ENCODE measurements around the gene ATP8A2. TPM values are rescaled to one million over a fixed set of nuclear protein-coding genes. Genes with fewer than 3 reads are reported as not detected.

The ATP8A2 gene
- total RNA-seq, 1 donor from 2014 or later = 0.40 TPM

DNA sequence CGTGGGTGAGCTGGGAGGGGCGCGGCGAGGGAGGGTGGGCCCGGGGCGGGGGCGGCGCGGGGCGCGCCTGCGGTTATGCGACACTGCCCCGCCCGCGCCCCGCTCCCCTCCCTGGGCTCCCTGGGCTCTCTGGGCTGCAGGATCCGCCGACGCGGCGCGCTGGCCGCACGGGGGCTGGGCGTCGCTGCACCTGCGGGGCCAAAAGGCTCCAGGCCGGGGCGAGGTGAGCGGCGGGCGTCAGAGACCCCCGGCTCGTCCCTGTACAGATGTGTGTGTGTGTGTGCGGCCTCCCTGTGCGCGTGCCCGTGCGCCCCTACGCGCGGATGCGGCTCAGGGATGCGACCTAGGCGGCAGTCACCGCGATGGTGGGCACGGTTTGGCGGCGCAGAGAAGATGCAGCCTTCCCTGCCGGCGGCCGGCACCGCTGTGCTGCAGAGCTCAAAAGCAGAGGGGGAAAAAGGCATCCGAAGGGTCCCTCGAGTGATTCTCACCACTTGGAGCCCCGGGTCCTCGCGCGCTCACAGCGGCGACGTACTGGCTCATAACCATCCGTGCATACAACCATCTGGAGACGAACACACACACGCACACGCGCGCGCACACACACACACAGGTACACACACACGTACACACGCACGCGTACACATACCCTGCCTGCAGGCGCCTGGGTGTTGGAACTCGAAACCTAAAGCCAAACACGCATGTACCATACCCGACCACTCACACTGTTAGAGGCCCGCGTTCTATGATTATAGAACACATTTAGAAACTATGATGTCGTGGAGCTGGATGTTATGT is 709 bp downstream of the ATP8A2 start:
- intact Hi-C loops (cut with micrococcal nuclease) = no loop called here
- no peaks in the 10 kb centered on the region for H3K9me3 Mint-ChIP-seq
- DNase-seq = no peak
- H3K36me3 Mint-ChIP-seq (ENCODE audit: low read depth) = no peaks in the 10 kb centered on the region
- peaks cover 3% of the 10 kb centered on the region for H3K4me1 Mint-ChIP-seq
- H3K27ac Mint-ChIP-seq = no peak overlapping the region
- H3K4me3 Mint-ChIP-seq = peak overlapping the region; percentile 24
- peaks cover 66% of the 10 kb centered on the region for H3K27me3 Mint-ChIP-seq

DNA sequence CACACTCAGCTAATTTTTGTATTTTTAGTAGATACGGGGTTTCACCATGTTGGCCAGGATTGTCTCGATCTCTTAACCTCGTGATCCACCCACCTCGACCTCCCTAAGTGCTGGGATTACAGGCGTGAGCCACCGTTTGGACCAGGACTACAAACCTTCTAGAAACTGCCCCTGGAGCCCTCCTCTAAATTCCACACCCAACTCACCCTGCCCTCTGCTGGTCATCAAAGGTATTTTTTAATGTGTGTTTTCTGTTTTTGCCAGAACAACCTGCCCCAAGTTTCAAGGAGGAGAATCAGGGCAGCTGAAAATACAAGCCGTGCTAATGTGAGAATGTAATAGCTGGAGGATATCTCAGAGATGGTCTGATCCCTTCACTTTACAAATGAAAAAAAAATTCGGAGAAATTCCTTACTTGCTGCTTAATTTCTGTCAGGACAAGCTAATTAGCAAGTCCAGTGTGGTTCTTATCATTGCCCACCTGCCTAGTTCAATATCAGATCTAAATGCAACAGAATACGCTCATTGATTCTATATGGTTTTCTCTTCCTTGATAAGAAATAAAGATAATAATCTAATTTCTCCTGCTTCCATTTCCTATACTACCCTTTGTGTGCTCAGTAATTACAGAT is 4.1 kb downstream of the ATP8A2 start:
- peaks cover 3% of the 10 kb centered on the region for H3K4me1 Mint-ChIP-seq
- DNase-seq = peak; percentile 81
- H3K27me3 Mint-ChIP-seq = peaks cover 55% of the 10 kb centered on the region
- no peaks in the 10 kb centered on the region for H3K36me3 Mint-ChIP-seq (ENCODE audit: low read depth)
- intact Hi-C loops (cut with micrococcal nuclease) = loop anchor here (1.0 kb wide), 1 partner anchor 143 kb away; no protein-coding TSS in a partner anchor
- H3K9me3 Mint-ChIP-seq = no peaks in the 10 kb centered on the region
- no peak overlapping the region for H3K27ac Mint-ChIP-seq
- H3K4me3 Mint-ChIP-seq = no peak overlapping the region

DNA sequence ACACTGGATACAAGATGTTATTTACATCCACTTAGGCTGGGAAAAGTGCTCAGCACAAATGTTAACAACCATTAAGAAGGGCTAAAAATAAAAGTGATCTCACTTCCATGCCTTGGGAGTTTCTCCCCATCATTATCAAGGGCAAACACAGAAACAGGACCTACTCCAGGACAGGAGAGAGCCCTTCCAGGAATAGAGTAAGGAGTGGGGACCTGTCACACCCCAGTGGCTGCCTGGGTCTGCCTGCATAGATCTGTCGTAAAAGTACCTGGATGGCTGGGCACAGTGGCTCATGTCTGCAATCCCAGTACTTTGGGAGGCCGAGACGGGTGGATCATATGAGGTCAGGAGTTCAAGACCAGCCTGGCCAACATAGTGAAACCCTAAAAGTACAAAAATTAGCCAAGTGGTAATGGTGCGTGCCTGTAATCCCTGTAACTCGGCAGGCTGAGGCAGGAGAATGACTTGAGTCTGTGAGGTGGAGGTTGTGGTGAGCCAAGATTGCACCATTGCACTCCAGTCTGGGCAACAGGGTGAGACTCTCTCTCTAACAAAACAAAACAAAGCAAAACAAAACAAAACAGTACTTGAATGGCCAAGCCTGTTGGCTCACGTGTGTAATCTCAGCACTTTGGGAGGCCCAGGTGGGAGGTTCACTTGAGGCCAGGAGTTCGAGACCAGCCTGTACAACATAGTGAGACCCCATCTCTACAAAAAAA is 5.6 kb downstream of the ATP8A2 start:
- H3K9me3 Mint-ChIP-seq = no peaks in the 10 kb centered on the region
- H3K4me3 Mint-ChIP-seq = no peak overlapping the region
- no peak overlapping the region for H3K27ac Mint-ChIP-seq
- H3K27me3 Mint-ChIP-seq = peaks cover 58% of the 10 kb centered on the region
- intact Hi-C loops (cut with micrococcal nuclease) = no loop called here
- no peak for DNase-seq
- H3K4me1 Mint-ChIP-seq = no peaks in the 10 kb centered on the region
- H3K36me3 Mint-ChIP-seq (ENCODE audit: low read depth) = no peaks in the 10 kb centered on the region

DNA sequence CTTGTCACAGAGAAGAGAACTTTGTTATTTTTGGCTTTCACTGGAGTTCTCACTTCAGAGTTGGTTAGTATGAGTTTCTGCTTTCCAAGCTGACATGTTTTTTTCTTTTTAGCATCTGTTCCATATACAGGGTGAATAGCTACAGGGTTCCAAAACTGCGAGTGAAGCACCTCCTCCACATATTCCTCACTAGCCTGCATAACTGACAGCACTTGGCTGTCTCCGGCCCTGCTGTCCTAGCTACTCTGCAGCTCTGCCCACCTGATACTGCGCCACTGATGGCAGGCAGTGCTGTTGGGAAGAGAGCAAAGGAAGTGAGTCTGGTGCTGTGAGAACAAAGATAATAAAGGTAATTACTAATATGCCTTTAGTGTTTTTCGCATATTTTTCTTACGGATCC is 6.8 kb downstream of the ATP8A2 start:
- H3K27me3 Mint-ChIP-seq = peaks cover 49% of the 10 kb centered on the region
- H3K4me1 Mint-ChIP-seq = no peaks in the 10 kb centered on the region
- no peak overlapping the region for H3K27ac Mint-ChIP-seq
- intact Hi-C loops (cut with micrococcal nuclease) = no loop called here
- H3K9me3 Mint-ChIP-seq = no peaks in the 10 kb centered on the region
- no peaks in the 10 kb centered on the region for H3K36me3 Mint-ChIP-seq (ENCODE audit: low read depth)
- no peak overlapping the region for H3K4me3 Mint-ChIP-seq
- DNase-seq = no peak

DNA sequence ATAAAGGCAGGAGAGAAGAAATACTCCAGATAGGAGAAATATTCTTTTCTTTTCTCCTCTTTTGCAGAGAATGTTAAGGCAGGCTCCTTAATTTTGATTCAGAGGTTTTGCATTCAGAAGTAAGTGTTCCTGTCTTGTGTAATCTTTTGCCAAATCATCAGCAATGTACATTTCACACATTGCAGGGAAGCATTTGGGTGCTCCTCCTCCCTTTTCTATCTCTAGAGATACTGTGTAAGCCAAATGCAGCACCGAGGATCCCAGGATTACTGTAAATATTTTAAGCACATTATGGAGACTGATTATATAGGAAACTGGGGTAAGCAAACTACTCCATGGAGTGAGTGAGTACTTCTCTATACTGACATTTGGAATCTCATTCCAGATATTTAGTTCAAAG is 7.2 kb downstream of the ATP8A2 start:
- peaks cover 49% of the 10 kb centered on the region for H3K27me3 Mint-ChIP-seq
- no peak overlapping the region for H3K4me3 Mint-ChIP-seq
- H3K36me3 Mint-ChIP-seq (ENCODE audit: low read depth) = no peaks in the 10 kb centered on the region
- H3K9me3 Mint-ChIP-seq = no peaks in the 10 kb centered on the region
- no peaks in the 10 kb centered on the region for H3K4me1 Mint-ChIP-seq
- intact Hi-C loops (cut with micrococcal nuclease) = no loop called here
- no peak overlapping the region for H3K27ac Mint-ChIP-seq
- DNase-seq = no peak

DNA sequence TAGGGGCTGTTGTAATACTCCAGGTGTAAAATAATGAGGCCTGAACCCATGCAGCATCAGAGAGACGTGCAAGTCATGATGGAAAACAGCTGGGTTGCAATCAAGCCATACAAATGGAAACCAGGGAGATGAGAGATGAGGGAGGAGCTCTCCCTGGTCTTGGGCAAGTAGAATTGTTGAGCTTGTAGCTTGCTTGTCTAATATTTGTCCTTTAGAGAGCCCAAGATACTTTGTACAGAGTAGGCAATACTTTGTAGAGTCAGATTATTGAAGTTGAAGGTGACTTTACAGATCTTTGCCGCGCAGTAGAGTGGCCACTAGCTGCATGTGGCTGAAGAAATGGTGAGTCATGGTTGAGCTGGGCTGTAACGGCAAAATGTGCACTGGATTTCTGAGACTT is 8.3 kb downstream of the ATP8A2 start:
- intact Hi-C loops (cut with micrococcal nuclease) = no loop called here
- DNase-seq = no peak
- Mint-ChIP-seq H3K27ac (no peak overlapping the region), H3K9me3 (no peaks in the 10 kb centered on the region), H3K4me1 (no peaks in the 10 kb centered on the region), H3K4me3 (no peak overlapping the region), H3K36me3 (ENCODE audit: low read depth) (no peaks in the 10 kb centered on the region), H3K27me3 (peaks cover 49% of the 10 kb centered on the region)

DNA sequence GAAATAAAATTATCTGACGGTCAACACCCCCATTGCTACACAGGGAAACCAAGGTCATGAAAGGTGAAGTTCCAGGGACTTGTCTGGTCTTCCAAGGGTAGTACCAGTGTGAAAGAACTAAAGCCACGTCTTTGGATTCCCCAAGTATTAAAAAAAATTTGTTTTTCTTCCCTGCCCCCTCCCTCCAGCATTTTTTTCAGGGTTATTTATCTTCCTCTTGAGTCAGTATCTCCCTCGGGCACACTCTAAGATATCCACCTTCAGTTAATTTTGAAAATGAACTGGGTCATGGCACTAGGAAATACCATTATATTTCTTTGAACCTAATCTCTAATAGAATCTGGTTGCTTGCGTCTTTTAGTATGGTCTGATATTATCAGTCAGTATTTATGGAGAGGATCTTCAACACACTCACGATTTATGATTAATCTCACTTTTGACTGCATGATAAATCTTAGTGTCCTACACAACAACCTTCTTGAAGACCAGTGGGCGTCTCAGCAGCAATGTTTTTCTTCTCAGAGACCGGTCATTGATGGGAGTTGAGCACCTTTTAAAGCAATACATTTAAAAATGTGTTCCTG is 9.1 kb downstream of the ATP8A2 start:
- H3K36me3 Mint-ChIP-seq (ENCODE audit: low read depth) = no peaks in the 10 kb centered on the region
- no peak for DNase-seq
- no peaks in the 10 kb centered on the region for H3K9me3 Mint-ChIP-seq
- no peak overlapping the region for H3K4me3 Mint-ChIP-seq
- H3K27ac Mint-ChIP-seq = no peak overlapping the region
- no peaks in the 10 kb centered on the region for H3K4me1 Mint-ChIP-seq
- peaks cover 45% of the 10 kb centered on the region for H3K27me3 Mint-ChIP-seq
- intact Hi-C loops (cut with micrococcal nuclease) = no loop called here

DNA sequence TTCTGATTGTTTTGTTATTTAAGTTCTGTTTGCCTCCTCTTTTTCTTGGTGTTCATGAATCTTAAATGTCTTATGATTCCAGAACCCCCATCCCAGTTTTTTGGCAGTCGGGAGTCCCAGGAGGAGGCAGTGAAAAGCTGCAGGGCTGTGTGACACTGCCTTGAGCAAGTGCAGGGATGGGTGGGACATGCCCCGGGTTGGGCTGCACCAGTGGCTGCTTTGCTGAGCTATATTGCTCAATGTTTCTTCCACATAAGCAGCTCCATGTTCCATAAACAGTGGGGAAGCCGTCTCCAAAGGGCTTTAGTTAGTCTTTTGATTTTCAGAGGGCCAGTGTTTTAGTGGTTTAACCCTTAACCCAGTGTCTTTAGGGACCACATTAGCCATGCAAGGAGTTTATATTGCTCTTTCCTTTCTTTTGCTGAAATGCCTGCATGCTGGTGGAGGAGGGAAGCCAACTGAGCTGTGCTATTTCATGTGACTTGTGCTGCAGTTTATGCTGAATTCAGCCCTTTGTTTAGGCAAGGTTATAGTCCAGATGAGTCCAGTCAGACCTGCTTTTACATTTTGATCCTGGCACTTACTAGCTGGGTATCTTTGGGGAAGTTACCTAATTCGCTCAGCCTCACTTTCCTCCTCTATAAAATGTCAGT is 13.1 kb downstream of the ATP8A2 start:
- Mint-ChIP-seq H3K4me1 (no peaks in the 10 kb centered on the region), H3K36me3 (ENCODE audit: low read depth) (no peaks in the 10 kb centered on the region), H3K9me3 (no peaks in the 10 kb centered on the region), H3K4me3 (no peak overlapping the region), H3K27ac (no peak overlapping the region), H3K27me3 (peaks cover 39% of the 10 kb centered on the region)
- no peak for DNase-seq
- intact Hi-C loops (cut with micrococcal nuclease) = no loop called here

DNA sequence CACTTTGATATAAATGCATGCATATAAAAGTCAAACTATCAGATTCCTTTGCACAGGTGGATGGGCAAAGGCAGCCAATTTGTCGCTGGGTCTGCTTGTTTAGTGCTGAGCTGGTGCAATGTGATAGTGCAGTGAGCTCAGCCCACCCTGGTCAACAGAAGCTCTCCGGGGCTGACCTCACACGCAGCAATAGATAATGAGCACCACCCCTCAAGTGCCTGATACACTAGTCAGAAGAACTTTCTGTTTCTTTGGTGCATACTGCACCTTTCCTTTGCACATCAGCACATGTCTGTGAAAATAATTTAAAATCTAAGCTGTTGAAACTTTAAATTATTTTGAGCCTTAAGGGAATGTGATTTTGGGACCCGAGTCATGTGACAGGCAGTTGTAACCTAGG is 20.2 kb downstream of the ATP8A2 start:
- no peak overlapping the region for H3K27ac Mint-ChIP-seq
- H3K9me3 Mint-ChIP-seq = no peaks in the 10 kb centered on the region
- H3K27me3 Mint-ChIP-seq = peaks cover 18% of the 10 kb centered on the region
- no peaks in the 10 kb centered on the region for H3K4me1 Mint-ChIP-seq
- intact Hi-C loops (cut with micrococcal nuclease) = no loop called here
- no peaks in the 10 kb centered on the region for H3K36me3 Mint-ChIP-seq (ENCODE audit: low read depth)
- H3K4me3 Mint-ChIP-seq = no peak overlapping the region
- no peak for DNase-seq

DNA sequence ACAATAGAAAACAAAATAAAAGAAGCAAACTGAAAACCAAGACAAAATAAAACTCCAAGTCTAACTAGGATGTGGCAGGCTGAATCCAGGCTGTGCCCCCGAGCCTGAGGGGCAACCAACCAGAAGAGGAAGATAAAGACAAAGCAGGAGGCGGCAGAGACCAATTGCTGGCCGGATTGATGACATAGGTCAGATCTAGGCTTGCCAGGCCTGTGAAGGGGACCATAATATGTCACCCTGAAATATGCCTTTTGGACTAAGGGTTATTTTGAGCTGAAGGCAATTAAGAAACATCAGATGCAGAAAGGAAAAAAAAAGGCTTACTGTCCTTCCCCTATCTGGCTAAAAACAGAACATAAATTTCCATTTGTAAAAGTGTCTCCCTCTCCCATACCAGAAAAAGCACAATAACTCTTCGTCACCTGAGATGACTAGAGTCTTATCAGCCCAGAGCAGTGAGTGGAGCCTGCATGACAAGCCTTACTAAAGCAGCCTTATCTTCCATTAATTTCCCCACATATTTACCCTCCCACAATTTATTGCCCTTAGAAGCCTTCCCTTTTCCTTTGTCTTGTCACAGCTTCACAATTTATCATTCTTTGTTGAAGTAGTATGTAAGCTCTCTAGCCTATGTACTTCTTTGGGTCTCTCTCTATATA is 22.8 kb downstream of the ATP8A2 start:
- Mint-ChIP-seq H3K27me3 (peaks cover 20% of the 10 kb centered on the region), H3K36me3 (ENCODE audit: low read depth) (no peaks in the 10 kb centered on the region), H3K4me3 (no peak overlapping the region), H3K9me3 (no peaks in the 10 kb centered on the region), H3K4me1 (no peaks in the 10 kb centered on the region), H3K27ac (no peak overlapping the region)
- intact Hi-C loops (cut with micrococcal nuclease) = no loop called here
- no peak for DNase-seq

DNA sequence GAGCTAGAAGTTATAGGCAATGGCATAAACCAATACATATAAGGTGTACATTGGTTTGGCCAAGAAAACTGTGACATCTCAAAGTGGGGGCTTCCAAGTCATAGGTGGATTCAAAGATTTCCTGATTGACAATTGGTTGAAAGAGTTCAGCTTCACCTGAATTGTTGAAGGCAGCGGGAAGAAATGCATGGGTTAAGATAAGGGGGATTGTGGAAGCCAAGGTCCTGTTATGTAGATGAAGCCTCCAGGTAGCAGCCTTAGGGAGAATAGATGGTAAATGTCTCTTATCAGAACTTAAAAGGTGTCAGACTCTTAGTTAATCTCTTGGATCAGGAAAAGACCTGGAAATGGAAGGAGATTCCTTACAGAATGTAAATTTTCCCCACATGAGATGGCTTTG is 26.0 kb downstream of the ATP8A2 start:
- intact Hi-C loops (cut with micrococcal nuclease) = no loop called here
- Mint-ChIP-seq H3K4me1 (no peaks in the 10 kb centered on the region), H3K27me3 (peaks cover 13% of the 10 kb centered on the region), H3K9me3 (no peaks in the 10 kb centered on the region), H3K4me3 (no peak overlapping the region), H3K27ac (no peak overlapping the region), H3K36me3 (ENCODE audit: low read depth) (no peaks in the 10 kb centered on the region)
- no peak for DNase-seq

DNA sequence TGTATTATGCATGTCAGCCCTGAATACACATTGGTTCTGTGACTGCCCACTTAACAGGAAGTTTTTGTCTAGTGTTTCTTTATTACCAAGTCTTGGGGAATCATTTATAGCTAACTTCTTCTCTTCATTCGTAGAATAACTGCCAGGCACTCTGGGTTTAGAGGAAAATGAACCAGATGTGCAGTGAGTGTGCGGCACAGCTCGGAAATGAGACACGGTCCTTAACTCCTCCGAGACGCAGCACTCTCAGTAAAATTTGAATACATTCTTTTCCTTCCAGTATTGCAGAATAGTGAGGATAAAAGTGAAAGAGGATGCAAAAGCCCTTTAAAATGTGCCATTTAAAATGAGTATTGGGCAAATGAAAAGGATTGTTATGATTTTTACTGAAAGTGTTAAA is 29.2 kb downstream of the ATP8A2 start:
- no peak for DNase-seq
- no peaks in the 10 kb centered on the region for H3K4me1 Mint-ChIP-seq
- no peak overlapping the region for H3K27ac Mint-ChIP-seq
- no peaks in the 10 kb centered on the region for H3K9me3 Mint-ChIP-seq
- no peak overlapping the region for H3K4me3 Mint-ChIP-seq
- intact Hi-C loops (cut with micrococcal nuclease) = no loop called here
- no peaks in the 10 kb centered on the region for H3K36me3 Mint-ChIP-seq (ENCODE audit: low read depth)
- H3K27me3 Mint-ChIP-seq = peaks cover 7% of the 10 kb centered on the region

DNA sequence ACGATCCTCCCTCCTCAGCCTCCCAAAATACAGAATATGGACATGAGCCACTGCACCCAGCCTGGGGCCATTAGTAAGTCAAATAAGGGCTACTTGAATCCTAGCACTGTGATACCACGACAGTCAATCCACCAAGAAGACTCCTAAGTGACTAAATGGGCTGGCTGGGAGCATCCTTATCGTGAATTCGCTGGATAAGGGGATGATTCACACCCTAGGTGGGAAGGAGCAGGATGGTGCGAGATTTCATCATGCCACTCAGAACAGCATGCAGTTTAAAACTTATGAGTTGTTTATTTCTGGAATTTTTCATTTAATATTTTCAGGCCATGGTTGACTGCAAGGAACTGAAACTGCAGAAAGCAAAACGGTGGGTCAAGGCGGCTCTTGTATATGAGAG is 30.2 kb downstream of the ATP8A2 start:
- DNase-seq = no peak
- no peaks in the 10 kb centered on the region for H3K4me1 Mint-ChIP-seq

More for the DNA sequence above, 30.2 kb downstream of the ATP8A2 start:
- H3K9me3 Mint-ChIP-seq = no peaks in the 10 kb centered on the region
- no peaks in the 10 kb centered on the region for H3K36me3 Mint-ChIP-seq (ENCODE audit: low read depth)
- no peak overlapping the region for H3K4me3 Mint-ChIP-seq
- no peak overlapping the region for H3K27ac Mint-ChIP-seq
- peaks cover 7% of the 10 kb centered on the region for H3K27me3 Mint-ChIP-seq
- intact Hi-C loops (cut with micrococcal nuclease) = no loop called here

Measured in activated CD4-positive, alpha-beta T cell treated with anti-CD3 and anti-CD28 coated beads, Interleukin-2, amount 10 ng/mL, durations not matched to agents 24 days and 14 days (primary cell).